Upper lobe of right lung (tissue), 1 donor: ENCODE data around the gene RBKS. TPM values are rescaled to one million over a fixed set of nuclear protein-coding genes. Genes with fewer than 3 reads are reported as not detected.
"Not testable (repeated sequence)": the region's sequence is repeated elsewhere in the genome, so short reads cannot be mapped to it uniquely, and the experiment has no call there.

Experiments
- ATAC-seq: fragments of 200-7000 bp; cut with Tn5 transposase; one replicate; pipeline ENCODE4 v1.9.1; 2020; ENCODE audit warnings: mild to moderate bottlenecking, moderate library complexity
- DNase-seq: peaks from one replicate; pipeline ENCODE4 v3.0.0-alpha.2; 2020
- H3K27ac ChIP-seq: fragments of 200-600 bp; one replicate; pipeline ENCODE4 v1.8.0; 2022
- H3K27me3 ChIP-seq: fragments of 200-600 bp; one replicate; pipeline ENCODE4 v1.8.0; 2022; ENCODE audit warnings: mild to moderate bottlenecking
- H3K36me3 ChIP-seq: fragments of 200-600 bp; one replicate; pipeline ENCODE4 v1.8.0; 2022
- H3K4me1 ChIP-seq: fragments of 200-600 bp; one replicate; pipeline ENCODE4 v1.8.0; 2022
- H3K4me3 ChIP-seq: fragments of 200-600 bp; one replicate; pipeline ENCODE4 v1.8.0; 2022; ENCODE audit warnings: mild to moderate bottlenecking
- H3K9me3 ChIP-seq: fragments of 200-600 bp; one replicate; pipeline ENCODE4 v1.8.0; 2022
- CTCF ChIP-seq: fragments of 200-600 bp; IDR thresholded peaks from one replicate; pipeline ENCODE4 v1.8.0; 2022; ENCODE audit warnings: antibody characterized with exemption
- intact Hi-C: fragments of 100-400 bp; cut with DNase I; formaldehyde crosslinking; loops from one replicate; pipeline ENCODE4 v1.11.0; 2022
- total RNA-seq: library from RNA; stranded (reverse); fragmentation: NEBNext Ultra II Directional; extraction: Animal tissue kit (Norgen Biotek cat#: 25700); gene quantifications from one replicate; pipeline ENCODE4 v1.2.1, GENCODE V29; 2021
- donor health status: DM: no; HTN: yes; CAD: no; lungs with severe emphysema.

Gene RBKS
- total RNA-seq, 1 donor from 2014 or later: 1.9 TPM

- H3K4me3 ChIP-seq: no peak overlapping the region
- intact Hi-C loops: no loop called here
- peaks cover 24% of the 10 kb centered on the region for H3K4me1 ChIP-seq
- no peak overlapping the region for H3K27ac ChIP-seq
- TF ChIP-seq CTCF: no peak
- no peaks in the 10 kb centered on the region for H3K27me3 ChIP-seq
- H3K9me3 ChIP-seq: no peaks in the 10 kb centered on the region
- DNase-seq (no peak), ATAC-seq (no peak)
- no peaks in the 10 kb centered on the region for H3K36me3 ChIP-seq
These were observed 3.1 kb downstream of the RBKS start for GRCh38 chr2:27887111-27887510.

GRCh38 chr2:27886322-27886721, 3.9 kb downstream of the RBKS start:
- Histone ChIP-seq H3K27ac (no peak overlapping the region), H3K27me3 (no peaks in the 10 kb centered on the region), H3K36me3 (no peaks in the 10 kb centered on the region), H3K9me3 (no peaks in the 10 kb centered on the region), H3K4me3 (no peak overlapping the region), H3K4me1 (peaks cover 16% of the 10 kb centered on the region)
- DNase-seq (no peak), ATAC-seq (no peak)
- intact Hi-C loops: no loop called here
- TF ChIP-seq CTCF: no peak

- ATAC-seq (no peak), DNase-seq (no peak)
- H3K4me3 ChIP-seq: no peak overlapping the region
- no peaks in the 10 kb centered on the region for H3K9me3 ChIP-seq
- H3K27ac ChIP-seq: no peak overlapping the region
- H3K27me3 ChIP-seq: no peaks in the 10 kb centered on the region
- intact Hi-C loops: no loop called here
- no peaks in the 10 kb centered on the region for H3K36me3 ChIP-seq
- no peak for TF ChIP-seq CTCF
- peaks cover 14% of the 10 kb centered on the region for H3K4me1 ChIP-seq
These were observed 4.5 kb downstream of the RBKS start for GRCh38 chr2:27885661-27886060.

GRCh38 chr2:27885234-27885633, 5.0 kb downstream of the RBKS start:
- no peak overlapping the region for H3K4me3 ChIP-seq
- TF ChIP-seq CTCF: no peak
- no peak overlapping the region for H3K27ac ChIP-seq
- ATAC-seq: no peak
- intact Hi-C loops: no loop called here
- peaks cover 14% of the 10 kb centered on the region for H3K4me1 ChIP-seq
- no peaks in the 10 kb centered on the region for H3K9me3 ChIP-seq
- H3K36me3 ChIP-seq: no peaks in the 10 kb centered on the region
- no peaks in the 10 kb centered on the region for H3K27me3 ChIP-seq
- no peak for DNase-seq

GRCh38 chr2:27884601-27885000, 5.6 kb downstream of the RBKS start:
- no peak for ATAC-seq
- Histone ChIP-seq H3K27me3 (no peaks in the 10 kb centered on the region), H3K36me3 (no peaks in the 10 kb centered on the region), H3K4me3 (no peak overlapping the region), H3K4me1 (peaks cover 11% of the 10 kb centered on the region), H3K9me3 (no peaks in the 10 kb centered on the region), H3K27ac (no peak overlapping the region)
- intact Hi-C loops: no loop called here
- no peak for DNase-seq
- no peak for TF ChIP-seq CTCF

GRCh38 chr2:27882584-27882922, 7.6 kb downstream of the RBKS start:
- intact Hi-C loops, H3K27me3 ChIP-seq, H3K4me1 ChIP-seq, H3K4me3 ChIP-seq, H3K9me3 ChIP-seq, H3K27ac ChIP-seq, ATAC-seq, H3K36me3 ChIP-seq, DNase-seq: not testable (repeated sequence)

- intact Hi-C loops, H3K27me3 ChIP-seq, H3K27ac ChIP-seq, H3K4me1 ChIP-seq, H3K36me3 ChIP-seq, ATAC-seq, DNase-seq, H3K4me3 ChIP-seq, H3K9me3 ChIP-seq: not testable (repeated sequence)
These were observed 8.2 kb downstream of the RBKS start for GRCh38 chr2:27881815-27882583.
